HG02588 (cell line): ENCODE measurements around the gene PGM5.

Source experiments
- ATAC-seq: cut with Tn5 transposase; IDR thresholded peaks from one replicate; pipeline ENCODE4 v1.9.1; 2021; ENCODE audit warnings: mild to moderate bottlenecking, moderate library complexity; ENCODE audit not compliant: unreplicated experiment

The PGM5 gene

DNA sequence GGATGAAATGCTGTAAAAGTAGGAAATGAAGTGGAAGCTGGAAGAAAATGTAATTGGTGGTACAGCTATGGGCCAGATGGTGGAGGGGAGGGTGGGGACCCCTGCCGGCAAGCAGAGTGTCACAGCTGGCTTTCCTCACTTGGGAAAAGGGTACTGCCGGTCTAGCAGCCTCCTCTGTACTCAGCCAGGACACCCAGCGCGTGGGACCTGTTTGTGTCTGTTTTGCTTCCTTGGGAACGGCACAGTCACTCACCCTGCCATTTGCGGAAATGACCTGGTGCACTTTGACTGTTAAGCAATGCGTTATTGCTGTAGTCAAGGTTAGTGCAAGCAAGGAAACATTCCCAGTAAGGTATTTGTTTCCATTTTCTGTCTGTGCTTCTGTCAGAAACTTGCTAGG is 174.2 kb downstream of the PGM5 start:
- no peak for ATAC-seq

DNA sequence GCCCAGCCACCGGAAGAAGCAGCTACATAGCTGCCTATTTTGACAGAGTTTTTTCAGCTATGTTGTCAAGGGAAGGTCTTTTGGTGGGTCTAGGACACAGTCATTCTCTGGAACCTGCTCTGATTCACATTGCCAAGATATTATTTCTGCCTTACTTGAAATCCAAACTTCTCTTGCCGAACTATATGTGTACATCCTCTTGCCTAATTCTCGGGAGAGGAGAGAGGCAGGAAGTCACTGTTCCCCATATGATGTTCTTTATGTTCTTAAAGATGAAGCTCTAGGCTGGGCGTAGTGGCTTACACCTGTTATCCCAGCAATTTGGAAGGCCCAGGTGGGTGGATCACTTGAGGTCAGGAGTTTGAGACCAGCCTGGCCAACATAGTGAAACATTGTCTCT is 175.7 kb downstream of the PGM5 start:
- no peak for ATAC-seq

DNA sequence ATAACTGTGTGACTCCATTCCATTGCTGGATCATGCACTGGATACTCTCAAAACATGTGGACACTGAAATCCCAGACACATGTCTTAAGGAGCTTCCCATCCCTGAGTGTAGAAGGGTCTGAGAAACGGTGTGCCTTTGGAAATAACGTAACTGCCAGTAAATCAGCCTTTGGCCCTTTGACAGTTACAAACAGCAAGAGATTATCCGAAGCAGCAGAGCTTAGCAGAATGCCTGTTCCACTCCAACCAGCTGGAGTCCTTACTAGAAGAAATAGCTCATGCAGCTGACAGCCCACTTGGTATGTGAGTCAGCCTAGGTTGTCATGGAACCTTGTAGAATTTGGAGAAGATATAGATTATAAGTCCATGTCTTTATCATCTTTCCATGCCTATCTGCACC is 177.3 kb downstream of the PGM5 start:
- no peak for ATAC-seq

DNA sequence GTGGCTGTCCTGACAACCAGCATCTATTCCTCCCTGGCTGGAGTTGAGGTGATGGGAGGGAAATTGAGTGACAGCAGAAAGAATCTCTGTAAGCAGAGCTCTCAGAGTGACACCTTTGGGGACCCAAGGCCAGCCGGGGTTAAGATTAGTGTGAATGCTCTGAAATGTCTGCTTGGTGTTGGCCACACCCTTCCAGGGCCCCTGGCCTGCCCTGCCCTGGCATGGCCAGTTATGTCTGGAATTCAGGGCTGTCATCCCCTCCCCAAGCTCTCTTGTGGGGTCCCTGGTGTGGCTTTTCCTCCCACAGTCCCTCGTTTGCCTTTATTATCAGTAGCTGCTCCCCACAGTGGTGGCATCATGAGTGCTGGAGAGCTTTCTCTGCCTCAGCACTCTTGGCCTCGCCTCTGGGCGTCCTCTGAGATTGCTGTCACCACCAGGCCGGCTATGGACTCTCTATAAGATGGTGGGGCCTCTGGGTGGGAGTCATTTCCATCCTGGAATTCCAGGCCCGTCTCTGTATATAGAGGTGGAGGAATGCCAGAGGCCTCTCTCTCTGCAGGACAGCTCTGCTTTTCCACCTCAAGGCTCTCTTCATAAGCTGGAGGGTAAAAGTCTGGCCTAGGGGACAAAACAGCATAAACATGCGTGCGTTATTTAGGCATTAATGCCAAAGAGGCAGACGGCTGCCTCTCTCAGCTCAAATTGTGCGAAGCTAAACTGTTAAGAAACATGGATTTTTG is 180.6 kb downstream of the PGM5 start:
- no peak for ATAC-seq

DNA sequence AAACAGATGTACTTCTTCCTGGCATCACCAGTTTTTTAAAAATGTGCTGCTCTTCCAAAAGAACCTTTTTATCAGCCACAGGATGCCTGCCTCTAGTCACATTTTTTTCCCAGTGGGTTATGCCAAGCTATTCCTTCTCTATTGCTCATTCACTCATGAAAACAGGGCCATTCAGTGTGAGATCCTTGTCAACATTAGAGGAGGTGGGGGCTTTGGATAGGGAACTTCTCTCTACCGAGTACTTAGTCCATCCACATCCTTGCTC is 181.1 kb downstream of the PGM5 start:
- no peak for ATAC-seq

DNA sequence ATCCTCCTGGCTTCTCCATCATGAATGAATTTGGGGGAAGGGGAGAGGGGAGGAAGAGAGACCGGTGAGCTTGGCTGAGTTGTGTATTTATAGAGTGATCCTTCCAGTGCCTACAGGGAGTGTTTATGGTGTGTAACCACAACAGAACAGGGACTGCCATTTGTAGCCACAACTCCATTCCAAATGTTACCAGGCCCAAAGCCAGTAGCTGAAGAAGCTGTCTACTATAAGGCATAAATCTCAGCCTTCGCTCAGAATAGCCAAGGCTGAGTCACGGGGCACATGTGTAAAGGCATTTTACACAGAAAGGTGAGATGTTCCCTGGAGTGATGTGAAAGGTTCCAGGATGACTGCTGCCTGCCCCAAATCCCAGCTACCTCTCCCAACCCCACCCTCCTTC is 181.8 kb downstream of the PGM5 start:
- no peak for ATAC-seq

DNA sequence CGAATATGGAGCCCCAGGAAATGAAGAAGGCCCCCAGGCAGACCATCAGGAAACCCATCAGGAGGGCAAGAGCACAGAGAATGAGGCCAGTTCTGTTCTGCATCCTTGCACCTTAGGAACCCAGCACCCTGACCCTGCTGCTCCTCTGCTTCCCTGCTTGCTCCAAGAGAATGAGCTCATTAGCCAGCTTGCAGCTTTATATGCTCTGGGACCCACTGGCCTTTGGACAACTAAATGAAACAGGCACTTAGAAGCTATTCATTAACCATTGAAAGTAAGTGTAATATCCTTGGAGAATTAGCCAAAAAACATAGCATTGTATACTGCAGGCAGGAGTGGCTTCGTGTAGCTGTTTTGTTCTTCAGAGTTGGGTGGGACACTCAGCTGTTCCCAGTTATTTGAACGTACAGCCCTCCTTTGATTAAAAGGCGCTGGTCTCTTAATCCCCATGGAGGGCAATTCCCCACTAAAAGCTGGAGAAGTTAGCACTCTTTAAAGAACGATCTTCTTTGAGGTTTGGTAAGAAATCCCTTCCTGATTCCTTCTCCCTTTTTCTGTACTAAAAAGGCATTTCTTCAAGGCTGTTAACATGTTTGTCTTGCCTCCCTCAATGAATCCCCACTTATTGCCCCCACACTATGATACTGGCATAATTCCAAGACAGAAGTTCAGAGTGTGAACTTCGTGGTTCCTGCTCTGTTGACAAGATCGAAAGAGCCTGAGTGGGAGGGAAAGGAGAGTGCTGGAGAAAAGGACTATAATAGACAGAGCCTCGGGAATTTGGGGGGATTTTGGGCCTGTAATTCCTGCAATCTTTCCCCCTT is 184.5 kb downstream of the PGM5 start, which contains the start of gene TMEM252:
TSS of gene TMEM252 (minus strand) at position 172 of the 824 bp plus-strand sequence. CDS start at position 103, 69 bp downstream.
- no peak for ATAC-seq

DNA sequence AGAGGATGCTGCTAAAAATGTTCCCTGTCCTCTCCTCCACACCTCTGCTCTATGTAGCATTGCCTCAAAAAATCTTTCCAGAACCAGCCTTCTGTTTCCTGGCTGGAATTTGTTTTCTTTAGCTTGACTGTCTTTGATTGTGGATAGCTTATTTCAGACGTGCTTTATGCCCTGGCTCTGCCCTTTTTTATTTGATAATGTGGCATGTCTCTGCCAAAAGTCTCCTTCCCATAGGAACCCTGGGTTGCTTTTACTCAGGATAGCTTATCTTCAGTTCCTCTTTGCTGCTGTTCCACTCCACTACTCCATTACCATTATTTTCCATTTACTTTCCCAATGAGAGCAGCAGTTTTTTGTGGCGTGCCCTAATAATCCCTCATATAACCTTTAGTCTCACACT is 185.2 kb downstream of the PGM5 start:
- no peak for ATAC-seq

DNA sequence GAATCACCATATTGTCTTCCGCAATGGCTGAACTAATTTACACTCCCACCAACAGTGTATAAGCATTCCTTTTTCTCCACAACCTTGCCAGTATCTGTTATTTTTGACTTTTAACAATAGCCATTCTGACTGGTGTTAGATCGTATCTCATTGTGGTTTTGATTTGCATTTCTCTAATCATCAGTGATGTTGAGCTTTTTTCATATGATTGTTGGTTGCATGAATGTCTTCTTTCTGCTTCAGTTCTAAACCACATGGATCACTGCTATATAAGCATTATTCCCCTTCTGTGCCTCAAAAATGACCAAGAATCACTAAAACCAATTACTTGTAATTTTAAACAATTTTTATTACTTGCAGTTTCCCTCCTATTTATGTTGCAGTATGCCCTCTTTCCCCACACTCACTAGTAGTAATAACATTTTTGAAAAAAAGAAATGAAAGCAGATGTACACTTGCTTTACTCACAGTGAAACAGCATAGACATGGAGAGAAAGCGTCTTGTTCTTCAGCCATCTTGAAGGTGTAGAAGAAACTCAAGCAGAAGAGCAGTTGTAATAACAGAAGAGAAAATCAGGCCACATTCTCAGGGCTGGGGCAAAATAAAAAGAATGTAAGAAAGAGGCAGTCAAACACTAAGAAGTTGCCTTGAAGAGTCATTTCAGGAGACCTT is 188.8 kb downstream of the PGM5 start:
- ATAC-seq, result peak; percentile 37

DNA sequence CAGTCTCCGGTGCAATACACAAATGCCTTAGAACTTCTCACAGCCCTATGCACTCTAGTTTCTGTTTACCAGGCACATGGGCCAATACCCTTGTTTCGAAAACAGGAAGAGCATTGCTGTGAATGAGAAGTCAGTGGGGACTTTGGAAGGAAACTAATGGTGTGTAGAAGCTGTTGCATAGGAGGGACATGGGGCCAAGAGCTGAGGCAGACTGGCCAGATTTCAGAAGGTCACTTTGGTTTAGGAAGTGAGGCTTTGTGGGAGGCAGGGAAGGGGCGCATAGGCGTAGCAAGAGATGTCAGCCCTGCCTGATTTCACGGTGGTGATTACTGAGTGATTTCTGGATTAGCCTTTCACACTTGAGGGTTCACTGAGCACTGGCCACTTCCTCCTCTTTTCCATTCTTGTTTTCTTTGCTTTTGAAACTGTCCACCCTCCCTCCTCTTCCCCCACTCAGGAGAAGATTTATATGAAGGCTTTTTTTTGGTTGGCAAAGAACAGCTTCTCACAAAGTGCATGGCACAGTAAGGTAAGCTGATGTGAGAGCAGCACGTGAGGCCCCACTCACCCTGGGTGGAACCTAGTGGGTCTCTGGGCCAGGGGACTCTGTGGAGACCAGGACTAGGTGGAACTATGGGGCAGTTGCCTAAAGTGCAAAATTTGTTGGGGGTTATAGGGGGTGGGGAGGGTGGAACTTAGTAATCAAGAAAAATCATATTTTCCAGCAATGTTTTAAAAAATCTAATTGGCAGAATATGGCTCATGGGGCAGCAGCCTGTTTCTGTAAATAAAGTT is 190.4 kb downstream of the PGM5 start:
- peak; percentile 88 for ATAC-seq

DNA sequence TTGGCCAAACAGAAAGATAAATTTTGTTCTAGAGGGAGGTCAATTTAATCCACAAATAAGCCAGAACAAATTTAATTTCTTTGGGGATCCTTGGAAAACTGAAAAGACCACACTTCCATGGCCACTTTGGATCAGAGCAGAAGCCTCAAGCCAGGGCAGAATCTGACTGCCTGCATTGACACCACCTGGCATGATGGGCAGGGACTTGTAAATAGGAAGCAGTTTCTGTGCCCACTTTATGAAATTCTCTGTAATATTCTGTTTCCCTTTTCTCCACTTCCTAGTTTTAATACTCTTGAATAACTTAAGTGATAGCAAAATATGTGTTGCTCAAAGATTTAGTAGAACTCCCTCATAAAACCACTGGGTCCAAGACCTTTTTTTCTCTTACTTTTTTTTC is 191.0 kb downstream of the PGM5 start:
- ATAC-seq, result no peak

DNA sequence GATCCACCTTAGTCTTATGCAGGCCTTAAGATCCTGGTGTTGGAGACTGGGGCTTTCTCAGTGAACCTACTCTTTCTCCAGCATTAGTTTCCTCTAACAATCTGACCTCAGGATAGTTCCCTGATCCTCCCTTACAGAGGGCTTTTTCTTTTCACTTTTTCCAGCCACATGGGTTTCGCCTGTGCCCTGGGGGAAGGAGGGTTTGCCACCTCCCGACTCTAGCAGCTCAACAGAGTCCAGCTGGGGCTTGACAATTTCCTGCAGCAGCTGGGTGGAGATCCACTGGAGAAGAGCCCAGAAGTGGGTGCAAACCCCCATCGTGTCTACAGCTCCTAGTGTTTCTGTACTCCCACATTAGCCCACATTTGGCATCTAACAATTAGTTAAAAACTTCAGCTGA is 191.8 kb downstream of the PGM5 start:
- no peak for ATAC-seq

DNA sequence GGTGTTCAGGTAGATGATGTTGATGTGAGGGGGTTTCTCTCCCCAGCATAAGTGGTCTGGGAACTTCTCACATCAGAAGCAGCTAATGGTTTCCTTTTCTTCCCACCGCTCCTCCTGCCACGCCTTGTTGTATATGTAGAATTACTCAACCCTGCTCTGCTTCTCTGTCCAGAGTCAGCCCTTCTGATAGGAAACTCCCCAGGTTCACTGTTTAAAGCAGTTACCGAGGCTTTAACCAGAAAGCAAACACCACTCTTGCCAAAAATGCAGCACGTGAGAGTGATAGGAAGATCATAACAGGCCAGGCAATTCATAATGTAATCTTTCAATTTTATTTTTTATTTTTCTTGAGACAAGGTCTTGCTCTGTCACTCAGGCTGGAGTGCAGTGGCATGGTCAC is 194.8 kb downstream of the PGM5 start:
- no peak for ATAC-seq

DNA sequence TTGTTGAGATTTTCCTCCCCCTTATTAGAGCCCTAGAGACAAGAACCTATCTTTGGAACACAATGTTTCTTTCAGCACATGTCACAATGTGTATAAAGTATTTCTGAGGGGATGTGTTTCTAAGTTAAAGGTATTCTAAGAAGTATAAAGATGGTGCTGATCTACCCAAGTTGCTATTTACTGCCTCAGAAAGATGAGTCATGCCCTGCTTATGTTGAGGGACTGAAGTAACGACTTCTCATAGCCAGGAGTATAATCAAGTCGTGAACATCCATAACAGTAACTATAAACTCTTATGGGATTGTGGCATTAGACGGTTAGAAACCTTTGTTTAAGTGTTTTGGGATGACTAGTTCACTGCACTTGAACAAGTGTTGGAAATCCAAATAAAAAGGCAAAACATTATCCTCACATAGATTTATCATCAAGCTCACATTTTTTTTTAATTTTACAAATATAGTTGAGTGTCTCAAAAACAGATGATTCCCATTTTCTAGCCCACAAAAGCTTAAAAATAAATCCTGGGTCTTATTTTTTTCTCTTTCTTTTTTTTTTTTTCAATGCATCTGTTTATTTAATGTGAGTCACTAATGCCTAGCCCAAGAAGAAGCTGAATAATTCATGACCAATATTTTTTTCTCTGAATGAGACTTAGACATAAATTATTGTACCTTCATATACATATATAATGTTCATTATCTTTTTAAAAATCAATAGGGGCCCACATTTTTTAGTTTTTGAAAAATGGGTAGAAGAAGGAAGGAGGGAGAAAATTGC is 196.5 kb downstream of the PGM5 start:
- no peak for ATAC-seq

DNA sequence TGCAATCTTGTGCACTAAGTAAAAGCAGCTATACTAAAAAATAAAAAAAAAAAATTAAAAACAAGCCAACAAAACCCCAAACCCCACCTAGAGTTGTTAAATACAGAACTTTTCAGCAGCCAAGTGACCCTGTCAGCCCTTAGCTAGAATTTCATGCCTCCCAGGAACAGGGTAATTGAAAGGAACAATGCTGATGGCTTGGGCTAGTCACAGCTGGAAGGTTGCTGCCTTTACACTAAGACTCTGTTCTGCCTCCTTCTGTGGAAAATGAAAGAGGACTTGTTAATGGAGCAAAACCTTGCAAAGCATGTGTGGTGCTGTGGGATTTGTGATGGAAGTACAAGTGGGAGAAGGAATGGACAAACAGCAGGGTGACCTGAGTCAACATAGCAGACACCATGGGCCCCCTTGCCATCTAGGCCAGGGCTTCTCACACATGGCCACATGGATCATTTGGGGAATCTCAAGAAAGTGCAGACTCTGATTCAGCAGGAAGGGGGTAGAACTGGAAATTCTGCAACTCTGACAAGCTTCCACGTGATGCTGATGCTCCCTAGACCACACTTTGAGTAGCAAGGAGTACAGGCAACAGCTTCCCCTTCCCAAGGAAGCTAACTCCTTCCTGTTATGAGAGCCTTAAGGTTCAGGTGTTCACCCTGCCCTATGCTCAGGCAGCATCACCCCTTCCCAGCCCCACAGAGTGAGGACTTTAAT is 199.2 kb downstream of the PGM5 start:
- no peak for ATAC-seq

DNA sequence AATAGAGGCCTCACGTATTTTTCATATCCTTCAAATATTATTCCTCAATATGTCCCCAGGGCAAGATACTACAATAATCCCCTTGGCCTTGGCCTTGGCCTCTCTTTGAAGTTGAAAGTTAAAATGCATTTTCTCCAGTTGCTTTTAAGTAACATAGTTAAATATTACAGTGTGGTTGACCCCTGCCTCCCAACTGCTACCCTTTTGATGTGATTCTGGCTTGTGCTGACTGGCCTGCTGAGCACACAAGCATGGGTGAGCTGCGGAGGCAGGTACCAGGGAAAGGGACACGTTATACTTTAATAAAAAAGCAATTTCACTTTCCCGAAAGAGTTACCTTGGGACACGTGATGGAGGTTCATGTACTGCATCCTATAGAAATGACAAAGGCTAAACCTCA is 202.1 kb downstream of the PGM5 start:
- no peak for ATAC-seq

DNA sequence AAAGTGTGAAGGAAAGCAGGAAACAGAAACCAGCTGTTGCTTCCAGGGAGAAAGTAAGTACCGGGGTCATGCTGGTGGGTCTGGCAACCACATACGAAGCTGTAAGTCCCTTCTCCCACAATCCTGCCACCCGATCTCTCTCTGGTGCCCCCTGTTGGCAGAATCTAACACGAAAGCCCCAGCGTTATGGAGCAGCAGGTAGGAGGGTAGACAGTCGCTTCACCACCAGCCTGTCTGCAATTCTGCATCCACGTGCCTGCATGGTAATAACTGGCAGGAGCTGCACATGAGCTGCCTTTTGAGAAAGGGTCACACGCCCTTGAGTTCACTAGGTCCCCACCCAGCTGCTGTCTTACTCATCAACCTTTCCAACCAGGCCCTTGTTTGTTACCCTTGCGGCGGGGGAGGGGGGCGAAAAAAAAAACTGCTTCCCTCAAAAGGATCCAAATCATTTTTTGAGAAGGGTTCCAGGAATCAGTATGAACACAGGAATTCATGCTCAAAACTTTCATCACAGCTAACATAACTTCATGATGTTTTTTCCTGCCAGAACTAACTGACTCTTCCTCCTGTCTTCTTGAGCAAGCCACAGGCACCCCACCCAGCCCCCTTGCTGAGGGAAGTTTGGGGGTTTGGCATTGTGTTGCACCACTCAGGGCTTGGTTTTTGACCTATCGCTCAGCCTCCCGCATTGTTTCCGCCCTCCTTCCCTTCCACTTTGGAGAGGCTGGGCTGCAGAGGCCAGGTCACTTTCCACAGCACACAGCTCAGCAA is 203.8 kb downstream of the PGM5 start:
- ATAC-seq, result no peak

DNA sequence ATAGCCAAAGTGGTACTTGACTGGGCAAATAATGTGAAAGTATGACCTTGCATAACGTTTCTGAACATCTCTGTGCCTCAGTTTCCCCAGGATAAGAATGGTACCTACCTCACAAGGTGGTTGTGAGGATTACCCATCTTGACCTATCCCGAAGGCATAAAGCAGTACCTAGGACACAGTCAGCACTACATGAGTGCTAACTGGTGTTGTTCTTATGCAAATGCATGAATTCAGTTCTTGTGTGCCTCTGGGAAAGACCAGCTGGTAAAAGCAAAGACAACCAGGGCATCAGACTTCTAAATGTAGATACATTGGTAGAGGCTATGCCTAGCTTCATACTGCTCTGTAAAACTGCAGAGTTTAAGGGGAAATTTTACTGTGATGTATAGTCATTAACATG is 206.1 kb downstream of the PGM5 start:
- ATAC-seq, result no peak

DNA sequence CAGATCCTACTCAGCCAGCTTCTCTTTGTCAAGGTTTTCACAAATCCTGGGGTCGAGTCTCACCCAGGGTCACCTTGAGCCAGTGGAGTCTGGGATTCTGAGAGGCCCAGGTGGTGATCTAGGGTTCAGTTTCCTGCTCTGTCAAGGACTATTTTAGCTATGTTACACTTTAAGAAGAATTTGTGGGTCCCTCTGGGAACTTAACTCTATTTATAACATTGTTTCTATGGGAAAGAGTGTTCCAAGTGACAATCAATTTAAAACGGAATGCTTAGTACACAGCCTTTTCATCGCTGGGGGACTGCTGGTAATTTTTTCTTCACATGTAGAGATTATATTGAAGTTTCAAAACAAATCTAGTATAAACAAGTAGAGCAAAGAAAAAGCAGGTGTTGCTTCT is 211.2 kb downstream of the PGM5 start:
- no peak for ATAC-seq
